Measurements from ENCODE around the gene DRAXIN. TPM values are rescaled to one million over a fixed set of nuclear protein-coding genes. Genes with fewer than 3 reads are reported as not detected.
A peak's percentile ranks its signal among the peaks of the same experiment; 100 is the strongest.

DRAXIN gene
- polyA plus RNA-seq, 1 donor (not counting 4 experiments of a cell fraction or from before 2014, with no cell fraction given), result not detected

GRCh38 chr1:11701551-11701961 is 10.0 kb downstream of the DRAXIN start:
- FAIRE-seq (no peak), DNase-seq (ENCODE audit: low read depth, low spot score) (no peak)
- H3K27me3 ChIP-seq (ENCODE audit: control insufficient read depth, extremely low read depth, insufficient read depth, low read length), result peaks cover 58% of the 10 kb centered on the region
- dilution Hi-C loops (cut with MboI; ENCODE audit: extremely low pct_ligation_motif_present, low sequenced_read_pairs), result no loop called here
- H2AFZ ChIP-seq (ENCODE audit: control insufficient read depth, low read length), result no peak overlapping the region
- no peak overlapping the region for H3K4me2 ChIP-seq (ENCODE audit: control insufficient read depth, extremely low read depth, insufficient read depth, low read depth, low read length)
- no peak overlapping the region for H3K4me3 ChIP-seq (ENCODE audit: control insufficient read depth in 2 of 3, extremely low read depth in 1 of 3, insufficient read depth in 2 of 3, low read depth in 1 of 3, low read length in 3 of 3)
- no peaks in the 10 kb centered on the region for H4K20me1 ChIP-seq (ENCODE audit: control insufficient read depth, extremely low read depth, insufficient read depth, low read length)
- H3K4me1 ChIP-seq (ENCODE audit: control insufficient read depth, extremely low read depth, insufficient read depth, low read length), result peaks cover 3% of the 10 kb centered on the region
- no peak overlapping the region for H3K27ac ChIP-seq (ENCODE audit: control insufficient read depth, insufficient read depth, low read length)
- no peaks in the 10 kb centered on the region for H3K9me1 ChIP-seq (ENCODE audit: control insufficient read depth, extremely low read depth, insufficient read depth, low read length)
- no peaks in the 10 kb centered on the region for H3K79me2 ChIP-seq (ENCODE audit: control insufficient read depth, insufficient read depth, low read length)
- no peaks in the 10 kb centered on the region for H3K9me3 ChIP-seq (ENCODE audit: control insufficient read depth, low read depth, low read length)
- TF ChIP-seq EZH2 (IDR thresholded peaks at IDR 0.05; ENCODE audit: low read length), result no peak
- no peak for TF ChIP-seq CTCF (optimal IDR thresholded peaks at IDR 0.05 in 1 of 3, IDR thresholded peaks at IDR 0.05 in 1 of 3, conservative IDR thresholded peaks at IDR 0.05 in 1 of 3; ENCODE audit: extremely low read depth in 1 of 3, insufficient read depth in 2 of 3, low read length in 3 of 3)
- no peaks in the 10 kb centered on the region for H3K36me3 ChIP-seq (ENCODE audit: control insufficient read depth in 2 of 2, extremely low read depth in 1 of 2, insufficient read depth in 2 of 2, low read length in 2 of 2)
- H3K9ac ChIP-seq (ENCODE audit: control insufficient read depth, extremely low read depth, insufficient read depth, low read length), result no peak overlapping the region

GRCh38 chr1:11701981-11702803 is 10.7 kb downstream of the DRAXIN start:
- Histone ChIP-seq H3K4me1 (ENCODE audit: control insufficient read depth, extremely low read depth, insufficient read depth, low read length) (peaks cover 3% of the 10 kb centered on the region), H2AFZ (ENCODE audit: control insufficient read depth, low read length) (no peak overlapping the region), H3K9me1 (ENCODE audit: control insufficient read depth, extremely low read depth, insufficient read depth, low read length) (no peaks in the 10 kb centered on the region), H3K9ac (ENCODE audit: control insufficient read depth, extremely low read depth, insufficient read depth, low read length) (no peak overlapping the region), H3K9me3 (ENCODE audit: control insufficient read depth, low read depth, low read length) (no peaks in the 10 kb centered on the region), H3K27ac (ENCODE audit: control insufficient read depth, insufficient read depth, low read length) (no peak overlapping the region), H3K4me3 (ENCODE audit: control insufficient read depth in 2 of 3, extremely low read depth in 1 of 3, insufficient read depth in 2 of 3, low read depth in 1 of 3, low read length in 3 of 3) (no peak overlapping the region), H3K79me2 (ENCODE audit: control insufficient read depth, insufficient read depth, low read length) (no peaks in the 10 kb centered on the region), H3K27me3 (ENCODE audit: control insufficient read depth, extremely low read depth, insufficient read depth, low read length) (peaks cover 53% of the 10 kb centered on the region), H4K20me1 (ENCODE audit: control insufficient read depth, extremely low read depth, insufficient read depth, low read length) (no peaks in the 10 kb centered on the region), H3K36me3 (ENCODE audit: control insufficient read depth in 2 of 2, extremely low read depth in 1 of 2, insufficient read depth in 2 of 2, low read length in 2 of 2) (no peaks in the 10 kb centered on the region), H3K4me2 (ENCODE audit: control insufficient read depth, extremely low read depth, insufficient read depth, low read depth, low read length) (no peak overlapping the region)
- dilution Hi-C loops (cut with MboI; ENCODE audit: extremely low pct_ligation_motif_present, low sequenced_read_pairs), result no loop called here
- DNase-seq (ENCODE audit: low read depth, low spot score), result no peak
- peak; percentile 65 for TF ChIP-seq EZH2 (IDR thresholded peaks at IDR 0.05; ENCODE audit: low read length)
- no peak for TF ChIP-seq CTCF (optimal IDR thresholded peaks at IDR 0.05 in 1 of 3, IDR thresholded peaks at IDR 0.05 in 1 of 3, conservative IDR thresholded peaks at IDR 0.05 in 1 of 3; ENCODE audit: extremely low read depth in 1 of 3, insufficient read depth in 2 of 3, low read length in 3 of 3)
- no peak for FAIRE-seq
